ENCODE results near the gene SETD4.

DNA sequence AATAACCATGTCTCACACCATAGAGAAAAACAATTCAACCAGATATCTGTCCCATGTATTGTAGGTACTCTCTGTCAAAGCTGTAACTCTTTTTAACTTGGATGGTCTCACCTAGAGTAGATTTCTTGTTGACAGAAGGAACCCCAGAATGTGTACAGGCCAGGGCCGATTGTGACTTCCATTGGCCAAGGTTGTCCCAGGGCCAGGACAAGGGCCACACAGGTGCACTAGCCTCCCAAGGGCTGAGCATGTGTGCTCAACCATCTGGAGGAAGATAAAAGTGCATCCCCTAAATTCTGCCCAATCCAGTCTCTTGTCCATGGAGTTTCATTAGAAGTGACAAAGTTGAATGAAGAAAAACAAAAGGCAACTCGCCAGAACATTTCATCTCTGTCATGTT is 51.8 kb downstream of the SETD4 start:
- TF ChIP-seq, protein P1, sequence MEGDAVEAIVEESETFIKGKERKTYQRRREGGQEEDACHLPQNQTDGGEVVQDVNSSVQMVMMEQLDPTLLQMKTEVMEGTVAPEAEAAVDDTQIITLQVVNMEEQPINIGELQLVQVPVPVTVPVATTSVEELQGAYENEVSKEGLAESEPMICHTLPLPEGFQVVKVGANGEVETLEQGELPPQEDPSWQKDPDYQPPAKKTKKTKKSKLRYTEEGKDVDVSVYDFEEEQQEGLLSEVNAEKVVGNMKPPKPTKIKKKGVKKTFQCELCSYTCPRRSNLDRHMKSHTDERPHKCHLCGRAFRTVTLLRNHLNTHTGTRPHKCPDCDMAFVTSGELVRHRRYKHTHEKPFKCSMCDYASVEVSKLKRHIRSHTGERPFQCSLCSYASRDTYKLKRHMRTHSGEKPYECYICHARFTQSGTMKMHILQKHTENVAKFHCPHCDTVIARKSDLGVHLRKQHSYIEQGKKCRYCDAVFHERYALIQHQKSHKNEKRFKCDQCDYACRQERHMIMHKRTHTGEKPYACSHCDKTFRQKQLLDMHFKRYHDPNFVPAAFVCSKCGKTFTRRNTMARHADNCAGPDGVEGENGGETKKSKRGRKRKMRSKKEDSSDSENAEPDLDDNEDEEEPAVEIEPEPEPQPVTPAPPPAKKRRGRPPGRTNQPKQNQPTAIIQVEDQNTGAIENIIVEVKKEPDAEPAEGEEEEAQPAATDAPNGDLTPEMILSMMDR (IDR thresholded peaks at IDR 0.05; ENCODE audit: low read depth, low read length), result no peak
- TF ChIP-seq EZH2phosphoT487 (IDR thresholded peaks at IDR 0.05; ENCODE audit: low read depth), result no peak
